ENCODE measurements around the gene CEP41.

CEP41 gene

DNA sequence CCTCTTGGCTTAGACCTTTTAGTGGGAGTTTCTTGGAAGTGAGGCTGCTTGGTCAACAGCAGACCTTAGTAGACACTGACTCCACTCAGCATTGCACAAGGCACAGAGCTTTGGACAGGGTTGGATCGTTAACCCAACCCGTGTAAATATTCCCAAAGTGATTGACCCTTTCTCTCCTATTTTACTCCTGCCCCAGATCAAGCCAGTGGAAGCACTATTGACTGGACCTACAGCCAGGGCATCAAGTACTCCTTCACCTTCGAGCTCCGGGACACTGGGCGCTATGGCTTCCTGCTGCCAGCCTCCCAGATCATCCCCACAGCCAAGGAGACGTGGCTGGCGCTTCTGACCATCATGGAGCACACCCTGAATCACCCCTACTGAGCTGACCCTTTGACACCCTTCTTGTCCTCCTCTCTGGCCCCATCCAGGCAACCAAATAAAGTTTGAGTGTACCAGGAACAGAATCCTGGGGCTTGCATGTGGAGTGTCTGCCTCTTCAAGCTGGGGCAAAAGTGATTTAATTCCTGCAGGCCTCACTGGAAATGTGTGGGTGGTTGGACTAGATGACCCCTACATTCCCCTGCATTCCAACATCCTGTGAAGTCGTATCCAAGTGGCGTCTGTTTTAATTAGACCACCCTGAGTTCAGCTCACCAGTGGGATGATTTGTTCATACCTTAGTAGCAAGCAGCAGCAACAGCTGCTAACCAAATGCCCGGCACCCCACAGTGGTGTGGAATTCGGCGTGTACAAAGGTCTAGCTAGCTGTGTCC, 53.0 kb downstream of the CEP41 start:
- 86 to 97% methylated on average over 10 to 12 of the region's 12 CpGs for WGBS, 2 experiments (ENCODE audit: insufficient coverage in 2 of 2)
- no peaks in the 10 kb centered on the region for H3K9me3 ChIP-seq (ENCODE audit: control insufficient read depth, low read length)
- H3K4me1 ChIP-seq (ENCODE audit: control insufficient read depth, insufficient read depth, low read length, poor library complexity, severe bottlenecking), result peaks cover 5% of the 10 kb centered on the region
- no peak overlapping the region for H3K4me3 ChIP-seq (ENCODE audit: extremely low read depth, insufficient read depth, low read length, poor library complexity, severe bottlenecking)
- no peak overlapping the region for H3K27ac ChIP-seq (ENCODE audit: low read depth, low read length, severe bottlenecking)
- H3K36me3 ChIP-seq (ENCODE audit: control insufficient read depth, insufficient read depth, low read length), result no peaks in the 10 kb centered on the region

DNA sequence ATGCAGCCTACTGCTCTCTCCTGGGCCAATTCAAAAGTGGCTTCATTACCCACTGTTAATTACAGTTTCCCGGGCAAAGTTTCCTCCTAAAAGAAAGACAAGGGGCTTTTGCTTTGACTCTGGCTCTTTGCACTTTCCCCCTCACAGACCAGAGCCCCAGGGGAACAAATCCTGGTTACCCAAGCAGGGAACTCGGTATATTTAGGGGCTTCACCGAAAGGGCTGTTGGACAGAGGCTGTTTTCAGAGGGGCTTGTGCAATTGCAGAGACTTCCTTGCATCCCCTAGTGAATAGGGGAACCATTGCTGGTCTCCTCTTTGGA, 53.5 kb downstream of the CEP41 start:
- Histone ChIP-seq H3K4me3 (ENCODE audit: extremely low read depth, insufficient read depth, low read length, poor library complexity, severe bottlenecking) (no peak overlapping the region), H3K4me1 (ENCODE audit: control insufficient read depth, insufficient read depth, low read length, poor library complexity, severe bottlenecking) (no peaks in the 10 kb centered on the region)
- 94 to 96% methylated on average over 2 to 3 of the region's 3 CpGs for WGBS, 2 experiments (ENCODE audit: insufficient coverage in 2 of 2)

DNA sequence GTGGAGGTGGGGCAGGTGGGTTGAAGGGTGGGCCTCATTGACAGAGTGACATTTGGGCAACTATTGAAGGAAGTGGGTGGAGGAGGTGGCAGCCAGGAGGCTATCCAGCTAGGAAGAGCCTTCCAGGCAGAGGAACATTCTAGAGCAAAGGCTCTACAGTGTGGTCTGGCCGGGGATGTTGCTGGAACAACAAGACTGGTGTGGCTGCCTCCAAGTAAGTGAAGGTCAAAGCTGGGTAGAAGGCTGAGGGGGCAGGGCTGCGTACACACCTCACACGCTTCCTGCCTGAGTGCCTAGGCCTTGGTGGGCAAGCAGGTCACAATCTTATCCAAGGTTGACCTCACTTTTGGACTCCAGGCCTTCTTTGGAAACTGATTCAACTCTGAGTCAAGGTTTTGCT, 53.9 kb downstream of the CEP41 start:
- Histone ChIP-seq H3K4me3 (ENCODE audit: extremely low read depth, insufficient read depth, low read length, poor library complexity, severe bottlenecking) (no peak overlapping the region), H3K36me3 (ENCODE audit: control insufficient read depth, insufficient read depth, low read length) (no peaks in the 10 kb centered on the region), H3K4me1 (ENCODE audit: control insufficient read depth, insufficient read depth, low read length, poor library complexity, severe bottlenecking) (no peaks in the 10 kb centered on the region), H3K9me3 (ENCODE audit: control insufficient read depth, low read length) (no peaks in the 10 kb centered on the region), H3K27ac (ENCODE audit: low read depth, low read length, severe bottlenecking) (no peak overlapping the region)
- WGBS, 2 experiments (ENCODE audit: insufficient coverage in 2 of 2), result 98 to 100% methylated on average over 3 of the region's 3 CpGs

More for the DNA sequence above, 53.5 kb downstream of the CEP41 start:
- Histone ChIP-seq H3K9me3 (ENCODE audit: control insufficient read depth, low read length) (no peaks in the 10 kb centered on the region), H3K36me3 (ENCODE audit: control insufficient read depth, insufficient read depth, low read length) (no peaks in the 10 kb centered on the region), H3K27ac (ENCODE audit: low read depth, low read length, severe bottlenecking) (no peak overlapping the region)

DNA sequence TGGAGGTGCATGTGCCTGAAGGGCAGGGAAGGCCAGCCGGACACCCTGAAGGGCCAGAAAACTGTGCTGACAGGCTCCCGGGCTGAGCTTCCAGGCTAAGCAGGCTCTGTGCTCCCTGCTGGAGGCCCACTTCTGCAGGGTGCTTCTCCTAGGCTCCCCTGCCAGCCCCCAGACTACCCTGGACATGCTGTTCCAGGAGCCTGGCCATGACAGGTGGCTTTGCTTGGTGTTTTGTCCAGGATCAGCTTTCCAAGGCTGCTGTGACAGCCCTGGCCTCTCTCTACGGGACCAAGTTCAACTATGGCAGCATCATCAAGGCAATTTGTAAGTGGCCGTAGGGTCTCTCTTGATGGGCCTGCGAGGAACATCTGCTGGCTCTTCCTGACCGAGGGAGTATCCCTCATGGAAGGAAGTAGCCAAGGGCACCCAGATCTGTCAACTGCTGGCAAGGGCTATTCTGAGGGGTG, 55.2 kb downstream of the CEP41 start:
- no peaks in the 10 kb centered on the region for H3K4me1 ChIP-seq (ENCODE audit: control insufficient read depth, insufficient read depth, low read length, poor library complexity, severe bottlenecking)
- no peaks in the 10 kb centered on the region for H3K36me3 ChIP-seq (ENCODE audit: control insufficient read depth, insufficient read depth, low read length)
- H3K9me3 ChIP-seq (ENCODE audit: control insufficient read depth, low read length), result no peaks in the 10 kb centered on the region
- H3K4me3 ChIP-seq (ENCODE audit: extremely low read depth, insufficient read depth, low read length, poor library complexity, severe bottlenecking), result no peak overlapping the region
- WGBS, 2 experiments (ENCODE audit: insufficient coverage in 2 of 2), result 92 to 96% methylated on average over 6 of the region's 6 CpGs
- H3K27ac ChIP-seq (ENCODE audit: low read depth, low read length, severe bottlenecking), result no peak overlapping the region

DNA sequence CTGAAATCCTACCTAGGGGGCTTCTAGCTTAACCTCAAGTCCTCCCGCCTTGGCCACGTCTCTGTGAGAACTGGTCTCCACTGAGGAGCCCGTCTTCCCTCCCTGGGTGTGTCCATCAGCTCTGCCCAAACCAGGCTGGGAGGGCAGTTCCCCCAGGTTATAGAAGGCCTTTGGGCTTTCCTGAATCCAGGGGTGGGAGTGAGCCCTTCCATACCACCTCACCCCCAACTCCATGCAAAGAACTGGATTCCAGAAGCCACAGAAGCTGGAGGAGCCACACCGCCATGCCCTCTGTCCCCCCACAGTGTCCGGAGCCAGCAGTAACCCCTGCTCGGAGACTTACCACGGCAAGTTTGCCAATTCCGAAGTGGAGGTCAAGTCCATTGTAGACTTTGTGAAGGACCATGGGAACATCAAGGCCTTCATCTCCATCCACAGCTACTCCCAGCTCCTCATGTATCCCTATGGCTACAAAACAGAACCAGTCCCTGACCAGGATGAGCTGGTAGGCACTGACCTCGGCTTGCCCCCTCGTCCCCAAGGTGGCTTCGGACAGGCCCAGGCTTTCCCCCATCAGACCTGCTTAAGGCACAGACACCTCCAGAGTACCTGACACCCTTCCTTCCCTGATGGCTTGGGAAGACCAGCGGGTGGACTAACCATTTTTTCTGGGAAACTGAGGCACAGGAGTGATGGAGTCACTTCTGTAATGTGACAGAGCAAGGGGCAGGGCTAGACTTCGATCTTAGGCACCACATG, 55.8 kb downstream of the CEP41 start:
- Histone ChIP-seq H3K27ac (ENCODE audit: low read depth, low read length, severe bottlenecking) (no peak overlapping the region), H3K36me3 (ENCODE audit: control insufficient read depth, insufficient read depth, low read length) (no peaks in the 10 kb centered on the region), H3K4me3 (ENCODE audit: extremely low read depth, insufficient read depth, low read length, poor library complexity, severe bottlenecking) (no peak overlapping the region), H3K9me3 (ENCODE audit: control insufficient read depth, low read length) (no peaks in the 10 kb centered on the region), H3K4me1 (ENCODE audit: control insufficient read depth, insufficient read depth, low read length, poor library complexity, severe bottlenecking) (no peaks in the 10 kb centered on the region)
- WGBS, 2 experiments (ENCODE audit: insufficient coverage in 2 of 2), result 96 to 100% methylated on average over 13 of the region's 13 CpGs

DNA sequence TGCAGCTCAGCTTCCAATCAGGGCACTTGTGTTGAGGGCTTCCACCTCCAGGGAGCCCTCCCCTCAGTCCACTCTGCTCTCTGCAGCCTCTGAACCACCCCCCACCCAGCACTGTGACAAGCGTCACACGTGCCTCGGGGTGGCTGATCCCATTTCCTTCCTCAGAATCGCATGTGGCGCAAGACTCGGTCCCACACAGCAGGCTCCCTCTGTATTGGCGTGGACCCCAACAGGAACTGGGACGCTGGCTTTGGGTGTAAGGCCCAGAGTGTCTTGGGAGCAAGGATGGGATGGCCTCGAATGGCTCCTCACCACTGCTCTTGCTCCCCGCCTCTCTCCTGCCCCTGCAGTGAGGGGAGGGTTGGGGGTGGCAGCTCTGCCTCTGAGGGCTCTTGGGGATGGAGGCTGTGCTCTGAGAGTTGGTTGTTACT, 56.4 kb downstream of the CEP41 start:
- no peaks in the 10 kb centered on the region for H3K9me3 ChIP-seq (ENCODE audit: control insufficient read depth, low read length)
- 95% methylated on average over 7 to 8 of the region's 10 CpGs for WGBS, 2 experiments (ENCODE audit: insufficient coverage in 2 of 2)
- H3K27ac ChIP-seq (ENCODE audit: low read depth, low read length, severe bottlenecking), result no peak overlapping the region
- no peaks in the 10 kb centered on the region for H3K36me3 ChIP-seq (ENCODE audit: control insufficient read depth, insufficient read depth, low read length)
- no peak overlapping the region for H3K4me3 ChIP-seq (ENCODE audit: extremely low read depth, insufficient read depth, low read length, poor library complexity, severe bottlenecking)
- H3K4me1 ChIP-seq (ENCODE audit: control insufficient read depth, insufficient read depth, low read length, poor library complexity, severe bottlenecking), result peaks cover 3% of the 10 kb centered on the region

DNA sequence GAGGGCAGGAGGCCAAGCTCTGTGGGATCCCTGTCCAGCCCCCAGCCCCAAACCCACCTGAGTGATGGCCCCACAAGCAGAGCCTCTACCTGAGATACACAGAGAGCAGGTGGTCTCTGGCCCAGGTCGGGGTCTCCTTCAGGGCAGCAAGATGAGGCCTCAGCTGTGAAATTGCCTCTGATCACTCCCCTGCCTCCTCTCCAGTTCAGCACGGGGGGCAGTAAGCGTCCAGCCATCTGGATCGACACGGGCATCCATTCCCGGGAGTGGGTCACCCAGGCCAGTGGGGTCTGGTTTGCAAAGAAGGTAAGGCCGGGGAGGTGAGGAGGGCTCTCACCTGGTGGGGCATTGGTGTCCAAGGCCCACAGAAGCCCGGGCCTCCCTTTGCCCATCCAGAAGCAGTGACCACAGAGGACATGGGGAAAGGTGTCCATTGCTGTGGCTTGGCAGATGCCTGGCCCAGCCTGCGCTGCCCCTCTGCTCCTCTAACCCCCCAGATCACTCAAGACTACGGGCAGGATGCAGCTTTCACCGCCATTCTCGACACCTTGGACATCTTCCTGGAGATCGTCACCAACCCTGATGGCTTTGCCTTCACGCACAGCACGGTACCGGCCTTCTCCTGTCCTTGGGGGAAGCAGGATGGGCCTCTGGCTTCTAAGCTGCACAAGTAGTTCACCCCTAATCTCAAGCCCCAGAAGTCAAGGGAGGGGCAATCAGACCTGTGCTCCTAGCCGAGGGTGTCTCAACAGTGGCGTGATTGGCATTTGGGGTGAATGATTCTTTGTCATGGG, 57.4 kb downstream of the CEP41 start:
- H3K4me3 ChIP-seq (ENCODE audit: extremely low read depth, insufficient read depth, low read length, poor library complexity, severe bottlenecking), result no peak overlapping the region
- 94 to 97% methylated on average over 14 to 16 of the region's 18 CpGs for WGBS, 2 experiments (ENCODE audit: insufficient coverage in 2 of 2)
- H3K27ac ChIP-seq (ENCODE audit: low read depth, low read length, severe bottlenecking), result no peak overlapping the region
- H3K9me3 ChIP-seq (ENCODE audit: control insufficient read depth, low read length), result peaks cover under 1% of the 10 kb centered on the region
- no peaks in the 10 kb centered on the region for H3K36me3 ChIP-seq (ENCODE audit: control insufficient read depth, insufficient read depth, low read length)
- peaks cover 3% of the 10 kb centered on the region for H3K4me1 ChIP-seq (ENCODE audit: control insufficient read depth, insufficient read depth, low read length, poor library complexity, severe bottlenecking)

DNA sequence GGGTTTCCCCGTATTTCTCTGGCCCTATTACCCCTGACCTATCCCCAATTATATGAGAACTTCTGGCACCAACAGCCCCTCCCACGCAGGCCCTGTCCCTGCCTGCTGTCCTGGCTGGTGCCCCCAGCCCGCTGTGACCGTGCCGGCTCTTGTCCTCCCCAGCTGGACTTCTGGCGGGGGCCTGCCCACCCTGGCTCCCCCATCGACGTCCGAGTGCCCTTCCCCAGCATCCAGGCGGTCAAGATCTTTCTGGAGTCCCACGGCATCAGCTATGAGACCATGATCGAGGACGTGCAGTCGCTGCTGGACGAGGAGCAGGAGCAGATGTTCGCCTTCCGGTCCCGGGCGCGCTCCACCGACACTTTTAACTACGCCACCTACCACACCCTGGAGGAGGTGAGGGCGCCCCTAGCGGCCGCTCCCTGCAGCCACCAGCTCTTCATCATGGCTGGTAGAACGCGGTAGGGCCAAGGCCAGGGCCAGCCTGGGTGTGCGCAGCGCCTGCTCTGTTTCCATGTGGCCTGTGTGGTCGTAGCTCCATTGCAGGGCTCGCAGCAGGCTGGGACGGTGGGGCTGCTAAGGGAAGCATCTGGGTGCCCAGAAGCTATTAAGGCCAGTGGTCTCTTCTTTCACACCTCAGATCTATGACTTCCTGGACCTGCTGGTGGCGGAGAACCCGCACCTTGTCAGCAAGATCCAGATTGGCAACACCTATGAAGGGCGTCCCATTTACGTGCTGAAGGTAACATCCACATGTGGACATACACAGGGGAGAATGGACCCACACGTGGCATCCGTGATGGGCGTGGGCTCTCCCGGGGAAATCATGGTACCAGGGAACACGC, 59.1 kb downstream of the CEP41 start:
- WGBS, 2 experiments (ENCODE audit: insufficient coverage in 2 of 2), result 94 to 98% methylated on average over 37 to 38 of the region's 41 CpGs
- H3K4me1 ChIP-seq (ENCODE audit: control insufficient read depth, insufficient read depth, low read length, poor library complexity, severe bottlenecking), result peaks cover 3% of the 10 kb centered on the region
- H3K4me3 ChIP-seq (ENCODE audit: extremely low read depth, insufficient read depth, low read length, poor library complexity, severe bottlenecking), result no peak overlapping the region
- H3K9me3 ChIP-seq (ENCODE audit: control insufficient read depth, low read length), result peaks cover 14% of the 10 kb centered on the region
- H3K27ac ChIP-seq (ENCODE audit: low read depth, low read length, severe bottlenecking), result no peak overlapping the region
- no peaks in the 10 kb centered on the region for H3K36me3 ChIP-seq (ENCODE audit: control insufficient read depth, insufficient read depth, low read length)

DNA sequence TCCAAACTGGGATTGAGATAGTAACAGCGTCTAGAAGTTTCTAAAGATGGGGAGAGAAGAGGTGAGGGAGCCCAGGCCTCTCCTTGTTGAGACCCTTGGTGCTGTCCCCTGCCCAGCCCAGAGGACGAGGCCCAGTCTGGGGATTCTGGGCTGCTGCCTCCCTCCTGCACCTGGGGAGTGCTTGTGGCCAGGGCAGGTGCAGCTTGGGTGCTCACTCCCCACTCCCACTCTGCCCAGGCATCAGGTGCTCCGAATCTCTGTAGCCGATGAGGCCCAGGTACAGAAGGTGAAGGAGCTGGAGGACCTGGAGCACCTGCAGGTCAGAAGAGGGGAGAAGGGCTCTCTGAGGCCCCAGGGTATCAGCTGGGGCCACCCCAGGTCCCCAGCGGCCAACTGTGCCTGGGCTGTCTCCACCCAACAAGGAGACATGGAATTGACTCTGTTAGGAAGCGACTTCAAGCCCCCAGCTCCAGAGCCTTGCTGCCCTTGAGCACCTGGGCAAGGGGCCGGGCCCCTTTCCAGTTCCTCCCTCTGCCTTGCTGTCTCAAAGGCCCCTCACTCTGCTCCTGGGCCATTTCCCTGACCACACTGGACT, 59.9 kb downstream of the CEP41 start:
- H3K4me1 ChIP-seq (ENCODE audit: control insufficient read depth, insufficient read depth, low read length, poor library complexity, severe bottlenecking), result peaks cover 3% of the 10 kb centered on the region
- no peaks in the 10 kb centered on the region for H3K36me3 ChIP-seq (ENCODE audit: control insufficient read depth, insufficient read depth, low read length)
- peaks cover 20% of the 10 kb centered on the region for H3K9me3 ChIP-seq (ENCODE audit: control insufficient read depth, low read length)
- no peak overlapping the region for H3K4me3 ChIP-seq (ENCODE audit: extremely low read depth, insufficient read depth, low read length, poor library complexity, severe bottlenecking)
- WGBS, 2 experiments (ENCODE audit: insufficient coverage in 2 of 2), result 92 to 98% methylated on average over 6 of the region's 7 CpGs
- H3K27ac ChIP-seq (ENCODE audit: low read depth, low read length, severe bottlenecking), result no peak overlapping the region

All from mesodermal cell (in vitro differentiated cells).